ENCODE measurements around the gene LPAR3. TPM values are rescaled to one million over a fixed set of nuclear protein-coding genes. Genes with fewer than 3 reads are reported as not detected.
A peak's percentile ranks its signal among the peaks of the same experiment; 100 is the strongest.

Gene LPAR3
- total and polyA plus RNA-seq, 2 donors (not counting 1 experiment from before 2014, with no cell fraction given): 1.8 to 7.6 TPM

- no peak overlapping the region for H3K4me3 ChIP-seq (replicated peaks in 1 of 4; ENCODE audit: control extremely low read depth in 1 of 4, insufficient read depth in 1 of 4, low read depth in 3 of 4, low read length in 4 of 4)
- DNase-seq (ENCODE audit: low read depth in 2 of 2): peak in 1 of 2 donors; percentile 44
- TF ChIP-seq, protein P1, sequence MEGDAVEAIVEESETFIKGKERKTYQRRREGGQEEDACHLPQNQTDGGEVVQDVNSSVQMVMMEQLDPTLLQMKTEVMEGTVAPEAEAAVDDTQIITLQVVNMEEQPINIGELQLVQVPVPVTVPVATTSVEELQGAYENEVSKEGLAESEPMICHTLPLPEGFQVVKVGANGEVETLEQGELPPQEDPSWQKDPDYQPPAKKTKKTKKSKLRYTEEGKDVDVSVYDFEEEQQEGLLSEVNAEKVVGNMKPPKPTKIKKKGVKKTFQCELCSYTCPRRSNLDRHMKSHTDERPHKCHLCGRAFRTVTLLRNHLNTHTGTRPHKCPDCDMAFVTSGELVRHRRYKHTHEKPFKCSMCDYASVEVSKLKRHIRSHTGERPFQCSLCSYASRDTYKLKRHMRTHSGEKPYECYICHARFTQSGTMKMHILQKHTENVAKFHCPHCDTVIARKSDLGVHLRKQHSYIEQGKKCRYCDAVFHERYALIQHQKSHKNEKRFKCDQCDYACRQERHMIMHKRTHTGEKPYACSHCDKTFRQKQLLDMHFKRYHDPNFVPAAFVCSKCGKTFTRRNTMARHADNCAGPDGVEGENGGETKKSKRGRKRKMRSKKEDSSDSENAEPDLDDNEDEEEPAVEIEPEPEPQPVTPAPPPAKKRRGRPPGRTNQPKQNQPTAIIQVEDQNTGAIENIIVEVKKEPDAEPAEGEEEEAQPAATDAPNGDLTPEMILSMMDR (conservative IDR thresholded peaks at IDR 0.05 in 1 of 2, IDR thresholded peaks at IDR 0.05 in 1 of 2; ENCODE audit: low read depth in 1 of 2, low read length in 2 of 2): no peak
- no peak for TF ChIP-seq EZH2 (IDR thresholded peaks at IDR 0.05; ENCODE audit: low read length, missing control alignments)
- no peaks in the 10 kb centered on the region for H3K4me1 ChIP-seq (ENCODE audit: control insufficient read depth, extremely low read depth, insufficient read depth, low read length)
- no peaks in the 10 kb centered on the region for H3K79me2 ChIP-seq (ENCODE audit: control insufficient read depth, insufficient read depth, low read length)
- no peak overlapping the region for H3K4me2 ChIP-seq (ENCODE audit: extremely low read depth, insufficient read depth, low read length)
- no peaks in the 10 kb centered on the region for H3K27me3 ChIP-seq (ENCODE audit: control insufficient read depth, insufficient read depth, low read length)
- no peak overlapping the region for H3K27ac ChIP-seq (ENCODE audit: insufficient read depth, low read length)
- H3K9ac ChIP-seq (ENCODE audit: insufficient read depth, low read length): no peak overlapping the region
- no peaks in the 10 kb centered on the region for H4K20me1 ChIP-seq (ENCODE audit: control insufficient read depth, extremely low read depth, insufficient read depth, low read length)
- H2AFZ ChIP-seq (ENCODE audit: low read length): no peak overlapping the region
- H3K9me3 ChIP-seq (ENCODE audit: control insufficient read depth, insufficient read depth, low read depth, low read length): no peaks in the 10 kb centered on the region
- no peaks in the 10 kb centered on the region for H3K36me3 ChIP-seq (ENCODE audit: control insufficient read depth, insufficient read depth, low read length)
Measured at GRCh38 chr1:84836145-84836544, 56.9 kb downstream of the LPAR3 start.

DNA sequence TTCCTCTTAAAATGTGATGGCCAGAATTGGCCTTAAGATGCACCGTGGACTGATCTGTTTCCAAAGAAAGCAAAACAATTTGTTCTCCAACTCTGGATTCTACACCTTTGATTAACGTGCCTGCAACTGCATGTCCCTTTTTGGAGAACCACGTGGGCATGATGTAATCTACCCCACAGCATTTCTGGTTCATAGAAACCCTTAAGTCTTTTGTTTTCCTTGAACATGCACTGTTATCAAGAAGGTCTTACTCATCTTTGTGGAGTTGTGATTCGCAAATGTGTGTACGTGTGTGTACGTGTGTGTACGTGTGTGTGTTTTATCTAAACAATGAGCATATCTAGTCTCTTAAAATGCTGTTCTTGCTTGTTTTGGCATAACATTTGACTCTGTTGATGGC, 57.8 kb downstream of the LPAR3 start:
- peak in 1 of 2 donors; percentile 28 for DNase-seq (ENCODE audit: low read depth in 2 of 2)
- TF ChIP-seq, protein P1 (conservative IDR thresholded peaks at IDR 0.05 in 1 of 2, IDR thresholded peaks at IDR 0.05 in 1 of 2; ENCODE audit: low read depth in 1 of 2, low read length in 2 of 2): no peak
- no peak for TF ChIP-seq EZH2 (IDR thresholded peaks at IDR 0.05; ENCODE audit: low read length, missing control alignments)

DNA sequence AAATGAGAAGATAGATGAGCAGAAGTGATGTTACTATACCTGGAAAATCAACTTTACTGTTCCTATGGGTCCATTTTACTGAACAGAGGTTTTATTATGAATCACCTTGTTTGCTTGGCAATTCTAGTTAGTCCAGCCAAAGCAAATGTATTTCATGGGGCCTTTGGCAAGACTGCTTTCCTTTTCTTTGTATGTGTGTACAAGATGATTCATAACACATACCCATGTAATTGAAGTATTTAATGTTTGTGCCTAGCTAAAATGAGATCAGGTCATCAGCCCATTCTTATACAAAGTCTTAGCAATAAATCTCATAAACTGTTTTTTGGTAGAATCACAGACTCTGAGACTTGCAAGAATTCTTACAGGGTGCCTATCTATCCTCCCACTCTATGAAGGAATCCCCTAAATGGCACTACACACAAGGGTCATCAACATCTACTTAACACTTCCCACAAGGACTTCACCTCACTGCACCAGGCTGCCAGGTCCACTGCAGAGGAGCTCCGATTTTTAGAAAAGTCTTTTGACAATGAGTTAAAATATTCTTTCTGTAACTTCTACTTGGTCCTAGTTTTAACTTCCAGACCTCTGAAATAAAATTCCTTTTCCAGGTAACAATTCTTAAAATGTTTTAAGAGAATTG, 58.5 kb downstream of the LPAR3 start:
- TF ChIP-seq, protein P1 (conservative IDR thresholded peaks at IDR 0.05 in 1 of 2, IDR thresholded peaks at IDR 0.05 in 1 of 2; ENCODE audit: low read depth in 1 of 2, low read length in 2 of 2): no peak
- TF ChIP-seq EZH2 (IDR thresholded peaks at IDR 0.05; ENCODE audit: low read length, missing control alignments): no peak
- Histone ChIP-seq H3K79me2 (ENCODE audit: control insufficient read depth, insufficient read depth, low read length) (no peaks in the 10 kb centered on the region), H3K4me1 (ENCODE audit: control insufficient read depth, extremely low read depth, insufficient read depth, low read length) (no peaks in the 10 kb centered on the region), H4K20me1 (ENCODE audit: control insufficient read depth, extremely low read depth, insufficient read depth, low read length) (no peaks in the 10 kb centered on the region), H3K27me3 (ENCODE audit: control insufficient read depth, insufficient read depth, low read length) (no peaks in the 10 kb centered on the region), H3K4me3 (replicated peaks in 1 of 4; ENCODE audit: control extremely low read depth in 1 of 4, insufficient read depth in 1 of 4, low read depth in 3 of 4, low read length in 4 of 4) (no peak overlapping the region), H3K9me3 (ENCODE audit: control insufficient read depth, insufficient read depth, low read depth, low read length) (no peaks in the 10 kb centered on the region), H2AFZ (ENCODE audit: low read length) (no peak overlapping the region), H3K36me3 (ENCODE audit: control insufficient read depth, insufficient read depth, low read length) (no peaks in the 10 kb centered on the region), H3K27ac (ENCODE audit: insufficient read depth, low read length) (no peak overlapping the region), H3K4me2 (ENCODE audit: extremely low read depth, insufficient read depth, low read length) (no peak overlapping the region), H3K9ac (ENCODE audit: insufficient read depth, low read length) (no peak overlapping the region)
- DNase-seq (ENCODE audit: low read depth in 2 of 2): peak; percentile 59 to 74

More for the DNA sequence above, 57.8 kb downstream of the LPAR3 start:
- Histone ChIP-seq H3K9ac (ENCODE audit: insufficient read depth, low read length) (no peak overlapping the region), H3K36me3 (ENCODE audit: control insufficient read depth, insufficient read depth, low read length) (no peaks in the 10 kb centered on the region), H3K79me2 (ENCODE audit: control insufficient read depth, insufficient read depth, low read length) (no peaks in the 10 kb centered on the region), H3K4me3 (replicated peaks in 1 of 4; ENCODE audit: control extremely low read depth in 1 of 4, insufficient read depth in 1 of 4, low read depth in 3 of 4, low read length in 4 of 4) (no peak overlapping the region), H2AFZ (ENCODE audit: low read length) (no peak overlapping the region), H3K4me2 (ENCODE audit: extremely low read depth, insufficient read depth, low read length) (no peak overlapping the region), H3K4me1 (ENCODE audit: control insufficient read depth, extremely low read depth, insufficient read depth, low read length) (no peaks in the 10 kb centered on the region), H4K20me1 (ENCODE audit: control insufficient read depth, extremely low read depth, insufficient read depth, low read length) (no peaks in the 10 kb centered on the region), H3K9me3 (ENCODE audit: control insufficient read depth, insufficient read depth, low read depth, low read length) (no peaks in the 10 kb centered on the region), H3K27me3 (ENCODE audit: control insufficient read depth, insufficient read depth, low read length) (no peaks in the 10 kb centered on the region), H3K27ac (ENCODE audit: insufficient read depth, low read length) (no peak overlapping the region)

All from fibroblast of lung (primary cell).